A172 (cell line): ENCODE measurements around the gene DTD1. TPM values are rescaled to one million over a fixed set of nuclear protein-coding genes. Genes with fewer than 3 reads are reported as not detected.

Experiments used
- DNase-seq: peaks from one replicate; pipeline ENCODE4 v3.0.0-alpha.2; 2015; ENCODE audit warnings: low spot score
- total RNA-seq: library from RNA; depleted of rRNA; stranded (reverse); fragments of >200 nt; shearing (Covaris generic); gene quantifications from 2 replicates; pipeline ENCODE4 v1.2.3, GENCODE V29; 2014

Gene DTD1
- total RNA-seq, 1 experiment from 2014 or later: 154 TPM

GRCh38 chr20:18615020-18615650 lies 27.3 kb downstream of the DTD1 start:
- no peak for DNase-seq

- no peak for DNase-seq
Measured at GRCh38 chr20:18621004-18621403, 33.1 kb downstream of the DTD1 start.

- DNase-seq: no peak
Measured at GRCh38 chr20:18623156-18623910, 35.5 kb downstream of the DTD1 start.

- no peak for DNase-seq
Measured at GRCh38 chr20:18624948-18625347, 37.1 kb downstream of the DTD1 start.

- DNase-seq: no peak
Measured at GRCh38 chr20:18625907-18626655, 38.2 kb downstream of the DTD1 start.

DNA sequence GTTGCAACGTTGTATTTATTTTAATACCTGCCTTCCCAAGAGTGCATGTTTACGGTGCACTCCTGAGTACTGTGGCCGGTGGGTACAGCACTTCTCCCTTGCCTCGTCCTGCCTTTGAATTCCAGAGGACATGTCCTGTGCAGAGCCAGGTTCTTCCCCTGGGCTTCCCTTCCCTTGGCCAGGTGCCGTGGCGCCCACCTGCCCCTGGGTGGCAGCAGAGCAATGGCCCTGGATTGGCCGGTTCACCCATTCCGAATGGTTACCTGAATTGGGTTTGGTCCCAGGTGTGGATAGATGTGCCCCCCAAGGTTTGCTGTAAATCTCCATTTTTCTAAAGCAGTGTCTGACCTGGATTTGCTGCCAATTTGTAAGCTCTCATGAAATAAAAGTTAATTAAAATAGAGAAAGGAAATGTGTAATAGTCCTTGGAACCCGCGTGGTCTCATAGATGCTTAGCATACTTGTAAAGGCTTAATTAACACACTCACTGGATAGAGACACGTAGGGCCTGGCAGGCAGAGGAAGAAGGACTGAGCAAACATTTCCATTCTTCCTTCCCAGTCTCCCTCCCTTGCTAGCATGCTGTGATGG lies 40.6 kb downstream of the DTD1 start:
- peak; percentile 7 for DNase-seq

DNA sequence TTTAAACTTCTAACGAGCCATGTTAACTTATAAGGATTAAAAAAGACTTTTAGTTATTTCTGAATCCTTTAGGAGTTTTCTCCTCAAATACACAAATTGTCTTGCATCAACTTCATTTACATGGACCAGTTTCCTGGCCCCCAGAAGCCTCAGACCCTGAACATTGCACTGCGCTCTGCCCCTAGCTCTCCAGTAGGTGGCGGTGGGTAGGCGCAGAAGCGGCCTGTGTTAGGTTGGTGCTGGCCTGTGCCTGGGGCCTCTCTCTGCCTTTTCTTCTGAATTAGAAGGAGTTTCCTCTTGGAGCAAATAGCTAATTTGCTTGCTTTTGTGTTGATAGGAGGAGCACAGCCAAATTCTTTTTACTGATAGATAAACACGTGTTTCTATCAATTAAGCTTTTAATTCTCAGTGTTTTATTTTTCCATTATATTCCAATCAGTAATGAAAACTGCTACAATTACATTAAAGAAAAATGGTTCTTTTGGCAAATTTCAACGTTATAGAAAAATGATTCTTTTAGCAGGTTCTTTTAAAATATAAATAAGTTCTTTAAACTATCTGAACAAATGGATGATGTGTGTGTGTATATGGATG lies 44.4 kb downstream of the DTD1 start:
- DNase-seq: peak; percentile 52

DNA sequence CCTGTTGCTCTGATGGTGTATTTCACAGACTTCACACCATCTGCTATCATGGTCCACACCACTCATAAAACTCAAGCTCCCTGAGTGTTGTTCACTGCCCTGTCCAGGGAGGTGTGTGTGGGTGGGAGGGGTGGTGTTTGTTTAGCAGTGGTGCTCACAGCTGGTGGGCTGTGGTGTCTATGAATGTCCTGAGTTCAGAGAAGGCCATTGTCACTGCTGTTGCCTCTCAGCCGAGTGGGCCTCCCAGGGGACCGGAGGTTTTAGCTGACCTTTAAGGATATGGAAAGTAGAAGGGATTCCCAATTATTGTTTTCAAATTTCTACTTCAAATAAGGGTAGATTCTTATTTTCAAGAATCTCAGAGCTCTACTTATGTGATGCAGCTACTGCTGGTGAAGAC lies 45.6 kb downstream of the DTD1 start:
- no peak for DNase-seq

GRCh38 chr20:18634501-18634900 lies 46.6 kb downstream of the DTD1 start:
- DNase-seq: no peak

- DNase-seq: no peak
Measured at GRCh38 chr20:18635380-18635779, 47.5 kb downstream of the DTD1 start.

- no peak for DNase-seq
Measured at GRCh38 chr20:18637224-18637623, 49.4 kb downstream of the DTD1 start.

GRCh38 chr20:18638768-18639167 lies 50.9 kb downstream of the DTD1 start:
- DNase-seq: no peak

- no peak for DNase-seq
Measured at GRCh38 chr20:18639501-18639979, 51.7 kb downstream of the DTD1 start.

GRCh38 chr20:18645196-18645745 lies 57.4 kb downstream of the DTD1 start:
- DNase-seq: peak; percentile 26

- DNase-seq: no peak
Measured at GRCh38 chr20:18645851-18646250, 58.0 kb downstream of the DTD1 start.

- no peak for DNase-seq
Measured at GRCh38 chr20:18647777-18648176, 59.9 kb downstream of the DTD1 start.

GRCh38 chr20:18650224-18650623 lies 62.4 kb downstream of the DTD1 start:
- no peak for DNase-seq

GRCh38 chr20:18653736-18654447 lies 66.0 kb downstream of the DTD1 start:
- DNase-seq: no peak

DNA sequence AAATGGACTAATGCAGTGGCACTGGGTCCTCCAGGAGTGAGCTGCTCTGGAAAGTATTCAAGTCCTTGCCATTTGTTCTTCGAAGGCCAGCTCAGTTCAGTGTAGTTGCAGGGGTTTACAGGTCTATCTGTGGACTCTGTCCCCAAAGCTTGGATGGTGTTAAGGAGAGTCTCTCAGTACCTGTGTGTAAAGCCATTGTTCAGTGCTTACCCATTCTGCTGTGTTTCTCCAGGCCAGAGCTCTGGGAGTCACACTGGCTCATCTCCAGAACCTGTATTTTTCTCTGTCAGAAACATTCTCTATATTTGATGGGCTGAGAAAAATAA lies 66.6 kb downstream of the DTD1 start:
- no peak for DNase-seq

DNA sequence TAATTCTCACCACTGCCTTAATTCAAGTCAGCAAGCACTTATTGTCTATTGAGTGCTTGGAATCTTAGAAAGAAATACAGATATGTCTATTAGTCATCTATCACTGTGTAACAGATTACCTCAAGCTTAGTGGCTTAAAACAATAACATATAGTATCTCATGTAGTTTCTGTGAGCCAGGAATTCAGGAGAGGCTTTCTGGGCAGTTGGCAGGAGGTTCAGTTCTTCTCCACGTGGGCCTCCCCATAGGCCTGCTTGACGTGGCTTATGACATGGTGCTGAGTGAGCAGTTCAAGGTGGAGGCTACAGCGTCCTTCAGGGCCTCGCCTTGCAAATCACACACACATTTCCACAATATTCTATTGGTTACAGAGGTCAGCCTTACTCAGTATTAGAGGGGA lies 69.7 kb downstream of the DTD1 start:
- no peak for DNase-seq
